ENCODE data around the gene SYPL1.

DNA sequence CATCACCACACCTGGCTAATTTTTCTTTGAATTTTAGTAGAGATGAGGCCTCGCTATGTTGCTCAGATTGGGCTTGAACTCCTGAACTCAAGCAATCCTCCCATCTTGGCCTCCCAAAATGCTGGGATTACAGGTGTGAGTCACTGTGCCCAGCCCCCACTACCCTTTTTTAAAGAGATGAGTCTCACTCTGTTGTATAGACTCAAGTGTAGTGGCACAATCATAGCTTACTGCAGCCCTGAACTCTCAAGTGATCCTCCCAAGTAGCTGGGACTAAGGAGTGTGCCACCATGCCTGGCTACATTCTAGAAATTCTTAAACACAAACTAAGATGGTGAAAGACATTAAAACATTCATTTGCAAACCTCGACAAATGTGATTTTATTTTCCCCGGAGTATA, 12.6 kb downstream of the SYPL1 start:
- TF ChIP-seq, protein P1, sequence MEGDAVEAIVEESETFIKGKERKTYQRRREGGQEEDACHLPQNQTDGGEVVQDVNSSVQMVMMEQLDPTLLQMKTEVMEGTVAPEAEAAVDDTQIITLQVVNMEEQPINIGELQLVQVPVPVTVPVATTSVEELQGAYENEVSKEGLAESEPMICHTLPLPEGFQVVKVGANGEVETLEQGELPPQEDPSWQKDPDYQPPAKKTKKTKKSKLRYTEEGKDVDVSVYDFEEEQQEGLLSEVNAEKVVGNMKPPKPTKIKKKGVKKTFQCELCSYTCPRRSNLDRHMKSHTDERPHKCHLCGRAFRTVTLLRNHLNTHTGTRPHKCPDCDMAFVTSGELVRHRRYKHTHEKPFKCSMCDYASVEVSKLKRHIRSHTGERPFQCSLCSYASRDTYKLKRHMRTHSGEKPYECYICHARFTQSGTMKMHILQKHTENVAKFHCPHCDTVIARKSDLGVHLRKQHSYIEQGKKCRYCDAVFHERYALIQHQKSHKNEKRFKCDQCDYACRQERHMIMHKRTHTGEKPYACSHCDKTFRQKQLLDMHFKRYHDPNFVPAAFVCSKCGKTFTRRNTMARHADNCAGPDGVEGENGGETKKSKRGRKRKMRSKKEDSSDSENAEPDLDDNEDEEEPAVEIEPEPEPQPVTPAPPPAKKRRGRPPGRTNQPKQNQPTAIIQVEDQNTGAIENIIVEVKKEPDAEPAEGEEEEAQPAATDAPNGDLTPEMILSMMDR (IDR thresholded peaks at IDR 0.05): no peak
- TF ChIP-seq EP300 (IDR thresholded peaks at IDR 0.05; ENCODE audit: borderline replicate concordance in 1 of 2, low read depth in 1 of 2, low read length in 1 of 2) (no peak), POLR2AphosphoS5 (IDR thresholded peaks at IDR 0.05; ENCODE audit: low read depth, low read length) (no peak), FOXJ3 (CRISPR knock-in tag; IDR thresholded peaks at IDR 0.05) (no peak), MXI1 (IDR thresholded peaks at IDR 0.05; ENCODE audit: low read depth, low read length) (no peak)
- TF ChIP-seq, protein P2, sequence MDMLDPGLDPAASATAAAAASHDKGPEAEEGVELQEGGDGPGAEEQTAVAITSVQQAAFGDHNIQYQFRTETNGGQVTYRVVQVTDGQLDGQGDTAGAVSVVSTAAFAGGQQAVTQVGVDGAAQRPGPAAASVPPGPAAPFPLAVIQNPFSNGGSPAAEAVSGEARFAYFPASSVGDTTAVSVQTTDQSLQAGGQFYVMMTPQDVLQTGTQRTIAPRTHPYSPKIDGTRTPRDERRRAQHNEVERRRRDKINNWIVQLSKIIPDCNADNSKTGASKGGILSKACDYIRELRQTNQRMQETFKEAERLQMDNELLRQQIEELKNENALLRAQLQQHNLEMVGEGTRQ (IDR thresholded peaks at IDR 0.05; ENCODE audit: borderline replicate concordance, low read depth, low read length): no peak

Data from SK-N-SH (cell line).